GM13976 (cell line): ENCODE results near the gene CORIN.

Experiments
- DNase-seq: peaks from one replicate; pipeline ENCODE4 v3.0.0; 2012; ENCODE audit warnings: low spot score
- CTCF ChIP-seq: IDR thresholded peaks from 2 replicates; pipeline ENCODE4 v1.5.1; 2012; ENCODE audit warnings: borderline replicate concordance, mild to moderate bottlenecking; ENCODE audit not compliant: insufficient read depth; ENCODE audit errors: extremely low read depth, missing control alignments, control extremely low read depth
- in situ Hi-C: fragments of 300-500 bp; cut with MboI; formaldehyde crosslinking; loops from one replicate; pipeline ENCODE4 v1.12.0; 2022; ENCODE audit warnings: low sequenced_read_pairs, mixed read lengths, inconsistent platforms; ENCODE audit not compliant: unreplicated experiment

CORIN gene

GRCh38 chr4:47733302-47734175 lies 104.3 kb downstream of the CORIN start:
- TF ChIP-seq CTCF: no peak
- DNase-seq: no peak
- in situ Hi-C loops: no loop called here

- TF ChIP-seq CTCF: no peak
- in situ Hi-C loops: no loop called here
- DNase-seq: no peak
Observed at GRCh38 chr4:47731182-47731581, 106.7 kb downstream of the CORIN start.

GRCh38 chr4:47729131-47729680 lies 108.7 kb downstream of the CORIN start:
- no peak for DNase-seq
- TF ChIP-seq CTCF: no peak
- in situ Hi-C loops: no loop called here

GRCh38 chr4:47721892-47722575 lies 115.8 kb downstream of the CORIN start:
- no peak for TF ChIP-seq CTCF
- no peak for DNase-seq
- in situ Hi-C loops: no loop called here

- DNase-seq: no peak
- no peak for TF ChIP-seq CTCF
- in situ Hi-C loops: no loop called here
Observed at GRCh38 chr4:47721485-47721884, 116.4 kb downstream of the CORIN start.

- TF ChIP-seq CTCF: no peak
- in situ Hi-C loops: no loop called here
- no peak for DNase-seq
Observed at GRCh38 chr4:47720787-47721186, 117.1 kb downstream of the CORIN start.
